GM18505 (cell line): Measurements from ENCODE around the gene NRG4.
"Not testable (repeated sequence)": the region's sequence is repeated elsewhere in the genome, so short reads cannot be mapped to it uniquely, and the experiment has no call there.

Experiments used
- ATAC-seq: cut with Tn5 transposase; IDR thresholded peaks from one replicate; pipeline ENCODE4 v1.9.1; 2021; ENCODE audit not compliant: unreplicated experiment
- POLR2A ChIP-seq: IDR thresholded peaks from 4 replicates; pipeline ENCODE4 v1.6.1; 2011; ENCODE audit warnings: borderline replicate concordance; ENCODE audit not compliant: insufficient read depth, insufficient read length; ENCODE audit errors: extremely low read depth

Gene NRG4, protein sequence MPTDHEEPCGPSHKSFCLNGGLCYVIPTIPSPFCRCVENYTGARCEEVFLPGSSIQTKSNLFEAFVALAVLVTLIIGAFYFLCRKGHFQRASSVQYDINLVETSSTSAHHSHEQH

DNA sequence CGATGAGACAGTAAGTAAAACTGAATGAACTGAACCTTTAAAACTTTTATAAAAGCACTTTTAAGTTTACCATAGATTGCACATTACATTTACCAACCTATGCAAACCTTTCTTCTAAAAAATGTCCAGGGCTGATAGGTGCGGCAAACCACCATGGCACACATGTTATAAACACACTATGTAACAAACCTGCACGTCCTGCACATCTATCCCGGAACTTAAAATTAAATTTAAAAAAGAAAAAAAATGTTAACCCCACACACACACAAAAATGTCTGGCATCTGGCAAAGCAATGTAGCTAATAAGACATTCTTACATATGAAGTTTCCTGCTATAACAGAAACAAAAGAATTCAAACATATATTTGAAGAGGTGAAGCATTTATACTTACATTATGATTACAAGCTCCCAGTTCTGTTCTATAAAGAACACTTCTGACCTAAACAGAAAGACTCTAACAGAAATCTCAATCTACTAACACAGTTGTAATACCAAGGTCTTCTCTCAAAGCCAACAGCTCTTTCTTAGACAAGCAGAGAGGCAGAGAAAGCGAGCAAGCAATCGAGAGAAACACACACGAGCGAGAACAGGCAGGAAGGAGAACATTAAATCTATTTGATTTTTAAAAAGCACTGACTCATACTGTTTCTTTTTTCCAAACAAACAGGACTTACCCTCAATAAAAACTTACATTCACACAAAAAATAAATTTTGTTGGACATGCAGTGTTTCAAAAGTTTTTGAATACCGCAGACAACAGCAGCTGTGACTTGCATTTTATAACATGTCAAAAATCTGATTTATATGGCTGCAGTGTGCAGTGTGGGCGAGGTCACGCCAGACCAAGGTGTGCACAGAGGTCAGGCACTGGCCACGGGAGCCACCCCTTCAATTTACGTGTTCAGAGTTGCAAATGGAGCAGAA, at the start of gene NRG4:
Gene NRG4 (minus strand): TSS at position 798 of the 925 bp plus-strand sequence. CDS start 1,194 bp downstream, outside the sequence.
- no peak for ATAC-seq
- no peak for TF ChIP-seq POLR2A

DNA sequence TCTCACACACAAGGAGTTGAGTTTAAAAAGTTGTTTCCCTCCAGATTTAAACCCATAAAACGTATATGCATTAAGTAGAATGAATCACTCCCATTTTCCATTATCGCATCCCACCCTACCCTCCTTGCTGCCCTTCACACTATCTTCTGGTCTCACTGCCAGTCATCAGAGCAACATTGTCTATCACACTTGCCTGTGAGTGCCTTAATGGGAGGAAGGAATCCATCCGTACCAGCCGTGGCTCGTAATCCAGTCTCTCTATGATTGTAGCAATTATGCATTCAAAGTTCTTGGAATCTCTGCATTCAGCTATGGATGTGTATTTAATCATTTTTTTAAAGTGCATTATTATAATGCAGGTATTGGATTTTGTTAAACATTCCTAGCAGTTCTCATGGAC, 49.5 kb upstream of the NRG4 start:
- TF ChIP-seq POLR2A, result no peak
- no peak for ATAC-seq

DNA sequence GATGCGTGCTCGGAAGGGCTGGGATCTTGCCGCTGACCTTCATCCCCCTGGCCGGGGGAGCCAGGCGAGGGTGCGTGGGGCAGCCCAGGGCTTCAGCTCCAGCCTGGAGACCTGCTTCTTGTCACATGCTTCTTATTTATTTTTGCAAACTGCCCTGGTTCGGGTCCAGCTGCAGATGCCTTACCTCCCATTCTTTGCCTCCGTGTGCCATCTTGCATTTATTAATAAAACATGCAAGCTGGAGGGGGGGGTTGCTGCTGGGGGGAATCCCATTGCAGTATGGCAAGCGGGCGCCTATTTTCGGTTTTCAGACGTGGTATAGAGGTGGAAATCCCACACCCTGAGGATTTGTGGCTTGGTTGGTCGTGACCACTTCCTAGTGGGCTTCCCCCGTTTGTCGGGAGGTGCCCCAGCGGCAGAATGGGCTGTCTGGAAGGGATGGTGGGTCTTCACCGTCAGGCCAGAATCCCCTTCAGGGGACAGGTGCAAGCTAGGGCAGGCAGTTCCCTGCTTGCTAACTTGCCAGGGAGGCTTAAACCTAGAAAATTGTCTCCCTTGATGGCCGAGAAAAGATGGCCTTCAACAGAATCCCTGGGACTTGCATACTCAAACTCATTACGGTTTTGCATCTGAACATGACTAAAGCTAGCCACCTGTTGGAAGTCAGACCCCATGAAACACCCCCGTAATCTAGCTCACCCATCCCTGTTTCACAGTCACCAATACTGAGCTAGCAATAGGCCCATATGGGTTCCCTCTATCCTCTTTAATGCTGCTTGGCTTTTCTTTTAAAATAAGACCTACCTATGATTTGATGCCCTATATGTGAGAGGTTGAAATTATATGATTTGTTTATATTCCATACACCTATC, 48.1 kb upstream of the NRG4 start:
- ATAC-seq, result no peak
- no peak for TF ChIP-seq POLR2A

DNA sequence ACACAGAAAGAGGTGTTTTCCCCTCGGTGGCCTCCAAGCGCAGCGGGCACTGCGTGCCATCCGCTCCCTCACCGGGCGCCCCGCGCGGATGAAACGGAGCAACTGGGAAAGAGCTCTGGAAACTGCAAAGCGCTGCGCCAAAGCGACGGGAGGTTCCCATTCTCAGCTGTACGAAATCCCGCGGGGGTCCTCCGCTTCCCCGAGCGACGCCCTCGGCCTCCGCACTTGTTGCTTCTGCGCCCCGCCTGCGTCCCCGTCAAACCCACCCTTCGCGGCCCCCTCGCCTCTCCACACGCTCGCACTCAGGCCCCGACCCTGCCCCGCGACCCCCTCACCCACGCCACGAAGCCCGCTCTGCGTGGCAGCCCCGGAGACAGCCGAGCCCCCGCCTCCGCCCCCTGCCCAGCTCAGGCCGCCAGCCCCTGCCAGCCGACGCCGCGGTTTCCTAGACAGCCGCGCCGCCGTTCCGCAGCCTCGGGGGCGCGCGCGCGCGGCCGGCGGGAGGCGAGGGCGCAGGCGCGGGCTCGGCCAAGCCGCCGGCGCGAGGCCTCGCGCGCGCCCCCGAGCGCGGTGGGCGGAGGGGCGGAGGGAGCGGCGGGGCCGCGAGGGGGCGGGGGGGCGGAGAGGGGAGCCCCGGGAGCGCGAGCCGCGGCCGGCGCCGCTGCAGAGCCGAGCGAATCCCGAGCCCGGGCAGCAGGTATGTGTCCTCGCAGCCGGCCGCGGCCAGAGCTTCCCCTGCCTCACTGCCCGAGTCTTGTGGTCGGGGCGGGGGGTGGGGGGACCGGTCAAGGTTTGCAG, 47.3 kb upstream of the NRG4 start, which contains the start of gene TMEM266:
Gene TMEM266 (plus strand): TSS at position 666 of the 798 bp plus-strand sequence. CDS start 74,279 bp downstream, outside the sequence.
- no peak for ATAC-seq
- TF ChIP-seq POLR2A, result no peak

DNA sequence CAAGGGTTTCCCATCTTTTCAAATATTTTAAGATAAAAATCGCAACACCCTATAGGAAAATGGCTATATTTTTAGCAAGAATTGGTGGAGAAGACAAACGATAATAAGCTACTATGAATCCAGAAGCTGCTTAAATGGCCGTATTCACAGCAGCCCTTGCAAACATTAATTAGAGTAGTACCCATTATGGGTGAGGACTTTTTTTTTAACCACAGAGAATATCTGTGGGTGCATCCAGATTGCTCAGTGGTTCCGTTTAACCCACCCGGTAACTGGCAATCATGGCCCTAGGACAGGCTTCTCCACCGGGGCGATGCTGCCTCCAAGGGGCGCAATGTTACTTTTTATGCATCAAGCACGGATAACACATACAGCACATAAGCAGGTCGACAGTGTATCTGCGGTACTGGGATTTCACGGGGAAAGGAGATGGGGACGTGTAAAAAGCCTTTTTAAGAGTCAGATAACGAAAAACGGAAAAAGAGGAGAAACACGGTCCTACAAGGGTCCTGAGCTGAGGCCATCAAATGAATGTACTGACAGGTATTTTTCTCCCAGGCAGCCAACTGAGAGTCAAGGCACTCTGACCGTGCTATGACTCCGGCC, 46.6 kb upstream of the NRG4 start:
- no peak for ATAC-seq
- TF ChIP-seq POLR2A, result no peak

DNA sequence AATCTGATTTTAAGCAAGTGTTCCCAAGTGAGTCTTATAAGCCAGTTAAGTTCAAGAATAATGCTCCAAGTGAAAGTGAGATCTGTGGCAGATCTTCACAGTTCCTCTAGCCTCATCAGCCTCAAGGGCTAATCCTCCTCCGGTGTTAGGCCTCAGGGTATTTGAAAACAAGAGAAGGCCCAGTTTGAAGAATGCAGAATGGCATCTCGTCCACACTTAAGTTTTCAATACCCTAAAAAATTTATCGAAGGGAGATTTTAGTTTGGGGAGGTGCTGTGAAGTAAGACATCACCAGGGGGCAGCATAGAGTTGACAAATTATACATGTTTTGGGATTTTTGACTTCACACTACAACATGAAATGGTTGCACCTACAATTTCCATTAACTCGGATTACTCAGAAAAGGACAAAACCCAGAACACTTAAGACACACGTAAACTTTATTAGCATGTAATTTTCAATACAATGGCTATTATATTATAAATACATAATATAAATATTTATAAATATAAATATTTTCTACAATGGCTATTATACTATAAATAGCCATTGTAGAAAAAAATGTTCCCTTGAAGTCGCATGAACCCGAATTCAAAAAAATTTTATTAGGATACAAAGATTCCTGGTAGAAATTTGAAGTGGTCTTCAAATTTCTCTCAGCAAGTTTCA, 45.2 kb upstream of the NRG4 start:
- TF ChIP-seq POLR2A, result no peak
- peak; percentile 26 for ATAC-seq

DNA sequence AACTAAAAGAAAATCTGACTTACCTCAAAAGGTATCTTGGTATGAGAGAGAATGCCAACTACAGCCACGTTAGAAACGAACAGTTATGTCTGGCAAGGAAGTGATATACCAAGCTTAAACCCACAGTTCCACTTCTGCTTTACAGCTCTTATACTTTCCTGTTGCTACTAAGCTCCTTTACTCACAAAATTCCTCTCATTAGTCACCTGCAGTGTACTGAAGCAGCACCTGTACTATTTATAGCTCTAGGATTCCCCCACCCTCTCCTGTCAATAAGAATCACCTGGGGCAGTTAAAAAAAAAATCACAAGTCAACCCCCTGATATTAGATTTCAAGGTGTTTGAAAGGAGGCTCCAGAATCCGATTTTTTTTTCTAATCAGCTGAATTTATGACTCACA, 44.7 kb upstream of the NRG4 start:
- no peak for TF ChIP-seq POLR2A
- ATAC-seq, result peak; percentile 61

DNA sequence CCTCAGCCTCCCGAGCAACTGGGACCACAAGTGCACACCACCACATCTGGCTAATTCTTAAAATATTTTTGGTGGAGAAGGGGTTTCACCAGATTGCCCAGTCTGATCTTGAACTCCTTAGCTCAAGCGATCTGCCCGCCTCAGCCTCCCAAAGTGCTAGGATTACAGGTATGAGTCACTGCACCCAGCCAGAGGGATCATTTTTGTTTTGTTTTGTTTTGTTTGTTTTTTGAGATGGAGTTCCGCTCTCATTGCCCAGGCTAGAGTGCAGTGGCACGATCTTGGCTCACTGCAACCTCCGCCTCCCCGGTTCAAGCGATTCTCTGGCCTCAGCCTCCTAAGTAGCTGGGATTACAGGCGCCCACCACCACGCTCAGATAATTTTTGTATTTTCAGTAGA, 42.0 kb upstream of the NRG4 start:
- not testable (repeated sequence) for ATAC-seq

DNA sequence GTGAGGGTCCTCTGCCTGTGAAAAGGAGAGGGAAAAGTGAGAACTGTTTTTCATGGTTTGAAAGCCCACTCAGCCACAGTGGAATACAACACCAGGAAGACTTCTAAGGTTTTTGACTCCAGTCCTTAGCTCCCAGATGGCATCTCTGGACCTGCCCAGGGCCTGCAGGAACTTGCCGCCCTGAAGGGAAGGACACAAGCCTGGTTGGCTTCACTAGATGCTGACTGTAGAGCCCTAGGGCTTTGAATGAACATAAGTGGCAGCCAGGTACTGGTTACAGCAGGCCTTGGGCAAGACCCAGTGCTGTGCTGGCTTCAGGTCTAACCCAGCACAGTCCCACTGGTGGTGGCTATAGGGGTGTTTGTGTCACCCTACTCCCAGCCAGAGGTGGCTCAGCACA, 26.3 kb upstream of the NRG4 start:
- TF ChIP-seq POLR2A, result no peak
- no peak for ATAC-seq

DNA sequence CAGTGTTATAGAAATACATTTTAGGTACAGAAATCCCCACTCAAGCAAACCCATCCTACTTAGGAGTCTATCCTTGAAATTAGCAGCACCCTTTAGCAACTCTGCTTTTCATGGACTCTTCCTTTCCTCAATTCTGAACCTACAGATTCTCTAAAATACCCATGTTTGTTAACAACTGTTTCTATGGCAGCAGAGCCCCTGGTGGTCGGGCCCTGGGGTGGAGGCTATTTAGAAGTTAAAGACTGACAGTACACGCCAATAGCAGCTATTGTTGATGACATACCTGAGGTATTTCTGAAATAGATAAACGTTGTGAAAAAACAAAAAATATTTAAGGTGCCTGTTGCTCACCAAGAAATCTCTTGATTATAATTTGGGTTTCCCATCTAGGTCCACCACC, 23.4 kb upstream of the NRG4 start:
- no peak for TF ChIP-seq POLR2A
- no peak for ATAC-seq

DNA sequence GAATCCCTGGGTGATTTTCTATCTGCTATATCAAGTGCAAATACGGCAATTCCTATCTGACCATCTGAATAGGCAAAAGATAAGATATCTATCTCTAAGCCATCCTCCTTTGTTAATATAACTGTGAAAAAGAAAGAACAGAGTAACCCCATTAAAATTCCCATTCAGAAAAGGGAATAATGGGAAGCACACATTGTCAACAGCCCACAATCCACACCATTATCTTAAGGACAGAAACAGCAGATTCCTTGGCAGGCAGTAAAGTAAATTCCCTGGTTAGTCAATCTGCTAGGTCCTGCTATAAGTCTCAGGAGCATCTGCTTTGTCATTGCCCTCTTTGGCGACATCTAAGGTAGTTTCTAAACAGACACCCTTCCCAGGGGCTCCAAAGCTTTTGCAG, 21.9 kb upstream of the NRG4 start:
- no peak for ATAC-seq
- no peak for TF ChIP-seq POLR2A

DNA sequence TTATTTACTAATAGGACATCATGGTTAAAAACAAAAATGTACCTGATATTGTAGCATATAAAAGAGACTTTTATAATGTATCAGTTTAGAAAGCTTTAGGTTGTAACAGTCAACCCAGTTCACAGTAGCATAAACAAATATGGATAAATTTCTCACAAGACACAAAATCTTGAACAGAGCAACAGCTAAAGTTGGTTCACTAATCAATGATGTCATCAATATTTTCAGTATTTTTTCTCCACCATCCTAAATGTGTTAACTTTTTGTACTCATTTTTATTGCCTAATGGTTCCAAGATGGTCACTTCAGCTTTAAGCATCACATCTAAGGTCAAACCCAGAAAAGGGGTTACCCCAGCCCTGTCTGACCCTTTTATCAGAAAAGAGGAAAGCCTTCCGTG, 21.2 kb upstream of the NRG4 start:
- TF ChIP-seq POLR2A, result no peak
- ATAC-seq, result no peak
